ENCODE data around the gene ZFP36L2. TPM values are rescaled to one million over a fixed set of nuclear protein-coding genes. Genes with fewer than 3 reads are reported as not detected.

ZFP36L2 gene
- total and polyA plus RNA-seq, 9 of the 15 experiments (the other 6 are each of a cell fraction or from before 2014, with no cell fraction given): 4.1 to 60.6 (median 20.3) TPM

GRCh38 chr2:43226558-43226954 lies at the start of gene ZFP36L2 (continued):
- TF ChIP-seq ZBTB11 (CRISPR knock-in tag; IDR thresholded peaks at IDR 0.05) (peak in 1 of 3 experiments; percentile 26; a peak in 1 of 6 replicates), GABPB1 (CRISPR knock-in tag; IDR thresholded peaks at IDR 0.05) (0 out of 2 replicates have a peak, but pooled peaks have one; percentile 2), ZNF639 (CRISPR knock-in tag; conservative IDR thresholded peaks at IDR 0.05 in 1 of 2, IDR thresholded peaks at IDR 0.05 in 1 of 2) (peak in 1 of 2 experiments; percentile 94; a peak in 2 of 4 replicates), RB1 (IDR thresholded peaks at IDR 0.05; ENCODE audit: low read depth) (peak; percentile 89), ZNF232 (CRISPR knock-in tag; IDR thresholded peaks at IDR 0.05) (no peak), GMEB1 (CRISPR knock-in tag; IDR thresholded peaks at IDR 0.05) (0 out of 2 replicates have a peak, but pooled peaks have one; percentile 32), ZBTB49 (CRISPR knock-in tag; IDR thresholded peaks at IDR 0.05; ENCODE audit: borderline replicate concordance) (no peak), ZFP1 (CRISPR knock-in tag; IDR thresholded peaks at IDR 0.05) (peak; percentile 32; the same call in 1 of the 2 replicates), CXXC5 (CRISPR knock-in tag; IDR thresholded peaks at IDR 0.05) (peak; percentile 88), NR3C1 (CRISPR knock-in tag; IDR thresholded peaks at IDR 0.05) (peak; percentile 50; the same call in 1 of the 2 replicates), PRPF4 (IDR thresholded peaks at IDR 0.05; ENCODE audit: insufficient read depth, low read depth, low read length, poor library complexity, severe bottlenecking) (no peak), CREM (IDR thresholded peaks at IDR 0.05; ENCODE audit: low read depth) (peak; percentile 77), CGGBP1 (CRISPR knock-in tag; IDR thresholded peaks at IDR 0.05) (peak; percentile 85), IRF1 (CRISPR knock-in tag; IDR thresholded peaks at IDR 0.05; ENCODE audit: borderline replicate concordance) (no peak), EGR1 (conservative IDR thresholded peaks at IDR 0.05) (peak; percentile 34; the same call in 1 of the 2 replicates), NELFE (IDR thresholded peaks at IDR 0.05; ENCODE audit: insufficient read depth, insufficient read length) (peak; percentile 11)

Measured in K562 (cell line).